SK-N-SH treated with all-trans-retinoic acid at 6 μM for 48 hours (cell line): ENCODE data around the gene TIMM13.

Source experiments
- ARNTL ChIP-seq: fragments of 450-650 bp; formaldehyde crosslinking; IDR thresholded peaks from 2 replicates; pipeline ENCODE4 v1.5.0; 2020; ENCODE audit warnings: low read depth, mild to moderate bottlenecking, moderate library complexity, borderline replicate concordance
- CREB5 ChIP-seq: fragments of 250-450 bp; sonication (Bioruptor Pico); IDR thresholded peaks from 2 replicates; pipeline ENCODE4 v1.5.1; 2020; ENCODE audit warnings: low read depth, mild to moderate bottlenecking, moderate library complexity
- POU6F1 ChIP-seq: fragments of 250-450 bp; sonication (Bioruptor Pico); IDR thresholded peaks from 2 replicates; pipeline ENCODE4 v1.8.0; 2021; ENCODE audit warnings: low read depth, mild to moderate bottlenecking, moderate library complexity, borderline replicate concordance
- RARB ChIP-seq: fragments of 250-450 bp; sonication (Bioruptor Pico); IDR thresholded peaks from 2 replicates; pipeline ENCODE4 v1.8.0; 2021; ENCODE audit warnings: mild to moderate bottlenecking, moderate library complexity
- ZFP30 ChIP-seq: fragments of 450-650 bp; formaldehyde crosslinking; IDR thresholded peaks from 2 replicates; pipeline ENCODE4 v1.5.0; 2022; ENCODE audit warnings: mild to moderate bottlenecking, moderate library complexity
- ZNF565 ChIP-seq: fragments of 450-650 bp; formaldehyde crosslinking; conservative IDR thresholded peaks from 2 replicates; pipeline ENCODE4 v1.5.0; 2020; ENCODE audit warnings: low read depth, mild to moderate bottlenecking, moderate library complexity
- TF ChIP-seq, protein P1 (sequence below): fragments of 250-450 bp; sonication (Bioruptor Pico); IDR thresholded peaks from 2 replicates; pipeline ENCODE4 v1.8.0; 2020; ENCODE audit warnings: mild to moderate bottlenecking, moderate library complexity, borderline replicate concordance
- TF ChIP-seq, protein P2 (sequence below): fragments of 250-450 bp; sonication (Bioruptor Pico); IDR thresholded peaks from 2 replicates; pipeline ENCODE4 v1.5.0; 2020; ENCODE audit warnings: mild to moderate bottlenecking, moderate library complexity

GRCh38 chr19:2426611-2427428 is 566 bp downstream of the TIMM13 start:
- TF ChIP-seq POU6F1 (CRISPR knock-in tag) (no peak), RARB (CRISPR knock-in tag) (no peak), ZFP30 (no peak), CREB5 (no peak), ARNTL (CRISPR knock-in tag) (no peak), ZNF565 (no peak)
- TF ChIP-seq, protein P1, sequence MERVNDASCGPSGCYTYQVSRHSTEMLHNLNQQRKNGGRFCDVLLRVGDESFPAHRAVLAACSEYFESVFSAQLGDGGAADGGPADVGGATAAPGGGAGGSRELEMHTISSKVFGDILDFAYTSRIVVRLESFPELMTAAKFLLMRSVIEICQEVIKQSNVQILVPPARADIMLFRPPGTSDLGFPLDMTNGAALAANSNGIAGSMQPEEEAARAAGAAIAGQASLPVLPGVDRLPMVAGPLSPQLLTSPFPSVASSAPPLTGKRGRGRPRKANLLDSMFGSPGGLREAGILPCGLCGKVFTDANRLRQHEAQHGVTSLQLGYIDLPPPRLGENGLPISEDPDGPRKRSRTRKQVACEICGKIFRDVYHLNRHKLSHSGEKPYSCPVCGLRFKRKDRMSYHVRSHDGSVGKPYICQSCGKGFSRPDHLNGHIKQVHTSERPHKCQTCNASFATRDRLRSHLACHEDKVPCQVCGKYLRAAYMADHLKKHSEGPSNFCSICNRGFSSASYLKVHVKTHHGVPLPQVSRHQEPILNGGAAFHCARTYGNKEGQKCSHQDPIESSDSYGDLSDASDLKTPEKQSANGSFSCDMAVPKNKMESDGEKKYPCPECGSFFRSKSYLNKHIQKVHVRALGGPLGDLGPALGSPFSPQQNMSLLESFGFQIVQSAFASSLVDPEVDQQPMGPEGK (CRISPR knock-in tag) = no peak
- TF ChIP-seq, protein P2, sequence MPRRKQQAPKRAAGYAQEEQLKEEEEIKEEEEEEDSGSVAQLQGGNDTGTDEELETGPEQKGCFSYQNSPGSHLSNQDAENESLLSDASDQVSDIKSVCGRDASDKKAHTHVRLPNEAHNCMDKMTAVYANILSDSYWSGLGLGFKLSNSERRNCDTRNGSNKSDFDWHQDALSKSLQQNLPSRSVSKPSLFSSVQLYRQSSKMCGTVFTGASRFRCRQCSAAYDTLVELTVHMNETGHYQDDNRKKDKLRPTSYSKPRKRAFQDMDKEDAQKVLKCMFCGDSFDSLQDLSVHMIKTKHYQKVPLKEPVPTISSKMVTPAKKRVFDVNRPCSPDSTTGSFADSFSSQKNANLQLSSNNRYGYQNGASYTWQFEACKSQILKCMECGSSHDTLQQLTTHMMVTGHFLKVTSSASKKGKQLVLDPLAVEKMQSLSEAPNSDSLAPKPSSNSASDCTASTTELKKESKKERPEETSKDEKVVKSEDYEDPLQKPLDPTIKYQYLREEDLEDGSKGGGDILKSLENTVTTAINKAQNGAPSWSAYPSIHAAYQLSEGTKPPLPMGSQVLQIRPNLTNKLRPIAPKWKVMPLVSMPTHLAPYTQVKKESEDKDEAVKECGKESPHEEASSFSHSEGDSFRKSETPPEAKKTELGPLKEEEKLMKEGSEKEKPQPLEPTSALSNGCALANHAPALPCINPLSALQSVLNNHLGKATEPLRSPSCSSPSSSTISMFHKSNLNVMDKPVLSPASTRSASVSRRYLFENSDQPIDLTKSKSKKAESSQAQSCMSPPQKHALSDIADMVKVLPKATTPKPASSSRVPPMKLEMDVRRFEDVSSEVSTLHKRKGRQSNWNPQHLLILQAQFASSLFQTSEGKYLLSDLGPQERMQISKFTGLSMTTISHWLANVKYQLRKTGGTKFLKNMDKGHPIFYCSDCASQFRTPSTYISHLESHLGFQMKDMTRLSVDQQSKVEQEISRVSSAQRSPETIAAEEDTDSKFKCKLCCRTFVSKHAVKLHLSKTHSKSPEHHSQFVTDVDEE (CRISPR knock-in tag) = no peak
